ENCODE data around the gene PITPNC1. TPM values are rescaled to one million over a fixed set of nuclear protein-coding genes. Genes with fewer than 3 reads are reported as not detected.
"Not testable (repeated sequence)": the region's sequence is repeated elsewhere in the genome, so short reads cannot be mapped to it uniquely, and the experiment has no call there.

Gene PITPNC1
- total and polyA plus RNA-seq, 2 donors (not counting 3 experiments of a cell fraction or from before 2014, with no cell fraction given): 2.4 to 9.6 TPM

- no peak for FAIRE-seq
- no peaks in the 10 kb centered on the region for H3K36me3 ChIP-seq (ENCODE audit: control insufficient read depth in 2 of 2, extremely low read depth in 1 of 2, insufficient read depth in 2 of 2, low read length in 2 of 2)
- H3K4me3 ChIP-seq (replicated peaks in 1 of 3; ENCODE audit: insufficient read depth in 1 of 3, low read depth in 1 of 3, low read length in 3 of 3): no peak overlapping the region
- no peaks in the 10 kb centered on the region for H3K79me2 ChIP-seq (ENCODE audit: control insufficient read depth, insufficient read depth, low read length)
- DNase-seq (ENCODE audit: low read depth, low spot score): no peak
- H3K27me3 ChIP-seq (ENCODE audit: control insufficient read depth in 2 of 2, insufficient read depth in 2 of 2, low read length in 2 of 2): peaks cover 0 to 2% of the 10 kb centered on the region in 2 experiments
- H3K4me1 ChIP-seq (ENCODE audit: control insufficient read depth, extremely low read depth, insufficient read depth, low read length): peaks cover 18% of the 10 kb centered on the region
- BruUV-seq (replicated peaks): no TSS peak
- intact Hi-C loops (cut with micrococcal nuclease): loop anchor here (5.0 kb wide), 1 partner anchor 68 kb away; no protein-coding TSS in a partner anchor
- no peaks in the 10 kb centered on the region for H3K9me1 ChIP-seq (replicated peaks; ENCODE audit: control insufficient read depth, extremely low read depth, insufficient read depth, low read length)
- H4K20me1 ChIP-seq (replicated peaks; ENCODE audit: control insufficient read depth, extremely low read depth, insufficient read depth, low read length): no peaks in the 10 kb centered on the region
- H3K4me2 ChIP-seq (ENCODE audit: insufficient read depth, low read length): no peak overlapping the region
- ChIA-PET POLR2A (no interaction called here), CTCF (interaction anchor here (8.7 kb wide), 1 partner anchor 103 kb away, joined by 295 read pairs; the partner anchor contains the start of gene PITPNC1)
- no peak overlapping the region for H2AFZ ChIP-seq (ENCODE audit: low read depth, low read length)
- no peak overlapping the region for H3K9ac ChIP-seq (replicated peaks; ENCODE audit: extremely low read depth, insufficient read depth, low read length)
- H3K9me3 ChIP-seq (replicated peaks; ENCODE audit: control insufficient read depth, insufficient read depth, low read length): no peaks in the 10 kb centered on the region
- no peak for TF ChIP-seq CTCF (IDR thresholded peaks at IDR 0.05; ENCODE audit: extremely low read depth in 1 of 2, insufficient read depth in 1 of 2, low read depth in 1 of 2, low read length in 2 of 2)
- no peak for TF ChIP-seq MAX (IDR thresholded peaks at IDR 0.05; ENCODE audit: insufficient read depth, insufficient read length)
- TF ChIP-seq POLR2AphosphoS5 (IDR thresholded peaks at IDR 0.05; ENCODE audit: insufficient read depth, low read depth, low read length): no peak
- TF ChIP-seq GATA2 (IDR thresholded peaks at IDR 0.05; ENCODE audit: insufficient read depth, insufficient read length, low read depth, low read length): no peak
- TF ChIP-seq FOS (IDR thresholded peaks at IDR 0.05; ENCODE audit: borderline replicate concordance, insufficient read depth, low read length): no peak
- TF ChIP-seq JUN (IDR thresholded peaks at IDR 0.05; ENCODE audit: borderline replicate concordance, insufficient read depth, insufficient read length, low read depth): no peak
- no peak for TF ChIP-seq MYC (IDR thresholded peaks at IDR 0.05; ENCODE audit: low read depth, low read length)
- no peak for TF ChIP-seq POLR2A (IDR thresholded peaks at IDR 0.05; ENCODE audit: low read depth, low read length)
- TF ChIP-seq EZH2 (IDR thresholded peaks at IDR 0.05; ENCODE audit: borderline replicate concordance, low read depth, low read length, severe bottlenecking): no peak
- dilution Hi-C loops (cut with MboI; ENCODE audit: extremely low pct_ligation_motif_present, low sequenced_read_pairs): no loop called here
- H3K27ac ChIP-seq (ENCODE audit: insufficient read depth, low read depth, low read length): no peak overlapping the region
Measured at GRCh38 chr17:67479148-67479547, 102.1 kb downstream of the PITPNC1 start.

GRCh38 chr17:67480959-67481358, 103.9 kb downstream of the PITPNC1 start:
- dilution Hi-C loops (cut with MboI; ENCODE audit: extremely low pct_ligation_motif_present, low sequenced_read_pairs); POLR2A ChIA-PET: not testable (repeated sequence)

More at GRCh38 chr17:67480959-67481358, 103.9 kb downstream of the PITPNC1 start:
- intact Hi-C loops (cut with micrococcal nuclease); H3K9me3 ChIP-seq (replicated peaks; ENCODE audit: control insufficient read depth, insufficient read depth, low read length); H3K79me2 ChIP-seq (ENCODE audit: control insufficient read depth, insufficient read depth, low read length); H3K36me3 ChIP-seq (ENCODE audit: control insufficient read depth in 2 of 2, extremely low read depth in 1 of 2, insufficient read depth in 2 of 2, low read length in 2 of 2); BruUV-seq (replicated peaks); FAIRE-seq; H3K4me3 ChIP-seq (replicated peaks in 1 of 3; ENCODE audit: insufficient read depth in 1 of 3, low read depth in 1 of 3, low read length in 3 of 3); DNase-seq (ENCODE audit: low read depth, low spot score); H3K9ac ChIP-seq (replicated peaks; ENCODE audit: extremely low read depth, insufficient read depth, low read length); H3K27me3 ChIP-seq (ENCODE audit: control insufficient read depth in 2 of 2, insufficient read depth in 2 of 2, low read length in 2 of 2); H3K9me1 ChIP-seq (replicated peaks; ENCODE audit: control insufficient read depth, extremely low read depth, insufficient read depth, low read length); H2AFZ ChIP-seq (ENCODE audit: low read depth, low read length); H4K20me1 ChIP-seq (replicated peaks; ENCODE audit: control insufficient read depth, extremely low read depth, insufficient read depth, low read length): not testable (repeated sequence)
- Histone ChIP-seq H3K4me2 (ENCODE audit: insufficient read depth, low read length) (peak overlapping the region; percentile 89), H3K4me1 (ENCODE audit: control insufficient read depth, extremely low read depth, insufficient read depth, low read length) (peaks cover 18% of the 10 kb centered on the region), H3K27ac (ENCODE audit: insufficient read depth, low read depth, low read length) (peak overlapping the region; percentile 32)
- CTCF ChIA-PET: interaction anchor here (0.8 to 3.8 kb wide), 5 partner anchors 8 to 122 kb away, joined by 3 to 16 read pairs (median 5); no protein-coding TSS in a partner anchor

Measured in endothelial cell of umbilical vein (primary cell).